ENCODE results near the gene CRYBG1. TPM values are rescaled to one million over a fixed set of nuclear protein-coding genes. Genes with fewer than 3 reads are reported as not detected.

The CRYBG1 gene
- total RNA-seq, 1 experiment from 2014 or later: 10.7 TPM

- ATAC-seq (no peak), DNase-seq (ENCODE audit: low read depth, low spot score) (no peak)
- no peak overlapping the region for H3K4me3 ChIP-seq (replicated peaks in 1 of 2; ENCODE audit: low read depth in 1 of 2, low read length in 2 of 2)
- no peak overlapping the region for H3K4me2 ChIP-seq (ENCODE audit: low read length)
- H3K36me3 ChIP-seq (ENCODE audit: control insufficient read depth in 1 of 2, insufficient read depth in 2 of 2, low read length in 2 of 2): no peaks in the 10 kb centered on the region
- no peaks in the 10 kb centered on the region for H3K79me2 ChIP-seq (ENCODE audit: insufficient read depth, low read length)
- no peaks in the 10 kb centered on the region for H3K9me3 ChIP-seq (ENCODE audit: control insufficient read depth in 1 of 2, insufficient read depth in 1 of 2, low read depth in 1 of 2, low read length in 2 of 2)
- peaks cover 3% of the 10 kb centered on the region; the same call in 1 of the 2 replicates for H3K9me2 ChIP-seq (ENCODE audit: insufficient read depth)
- H4K20me1 ChIP-seq (ENCODE audit: insufficient read depth): no peaks in the 10 kb centered on the region
- no peak for TF ChIP-seq MAX (IDR thresholded peaks at IDR 0.05)
- no peak for TF ChIP-seq RAD21 (IDR thresholded peaks at IDR 0.05; ENCODE audit: low read depth)
- TF ChIP-seq SP1 (IDR thresholded peaks at IDR 0.05; ENCODE audit: low read depth): no peak
- no peak for TF ChIP-seq POLR2A (IDR thresholded peaks at IDR 0.05; ENCODE audit: borderline replicate concordance, extremely low read depth, insufficient read depth, insufficient read length)
- TF ChIP-seq EZH2phosphoT487 (IDR thresholded peaks at IDR 0.05; ENCODE audit: borderline replicate concordance): no peak
- TF ChIP-seq SIN3A (IDR thresholded peaks at IDR 0.05; ENCODE audit: low read depth): no peak
- TF ChIP-seq ELF1 (IDR thresholded peaks at IDR 0.05; ENCODE audit: borderline replicate concordance, low read depth): no peak
- no peak for TF ChIP-seq YY1 (IDR thresholded peaks at IDR 0.05; ENCODE audit: extremely low read depth, insufficient replicate concordance, low read depth, low read length)
- no peak for TF ChIP-seq ATF3 (IDR thresholded peaks at IDR 0.05)
- no peak for TF ChIP-seq POLR2AphosphoS5 (IDR thresholded peaks at IDR 0.05; ENCODE audit: low read depth, low read length)
- TF ChIP-seq EGR1 (IDR thresholded peaks at IDR 0.05; ENCODE audit: low read depth): no peak
- no peak for TF ChIP-seq REST (IDR thresholded peaks at IDR 0.05; ENCODE audit: low read depth)
- TF ChIP-seq CTCF (IDR thresholded peaks at IDR 0.05 in 2 of 3, conservative IDR thresholded peaks at IDR 0.05 in 1 of 3; ENCODE audit: borderline replicate concordance in 1 of 3, insufficient read depth in 1 of 3, low read depth in 2 of 3, low read length in 2 of 3): no peak
- TF ChIP-seq ZNF274 (IDR thresholded peaks at IDR 0.05; ENCODE audit: low read depth, low read length): no peak
- no peak for TF ChIP-seq CEBPB (IDR thresholded peaks at IDR 0.05; ENCODE audit: low read depth)
- no peak for TF ChIP-seq JUND (IDR thresholded peaks at IDR 0.05)
- no peak for TF ChIP-seq SRF (IDR thresholded peaks at IDR 0.05; ENCODE audit: low read depth)
- TF ChIP-seq ZFX (IDR thresholded peaks at IDR 0.05): no peak
- TF ChIP-seq TCF7L2 (IDR thresholded peaks at IDR 0.05; ENCODE audit: borderline replicate concordance, extremely low read depth, insufficient read depth, insufficient read length): no peak
- no peak for TF ChIP-seq EZH2 (IDR thresholded peaks at IDR 0.05)
- POLR2A ChIA-PET: no interaction called here
- no peak overlapping the region for H2AFZ ChIP-seq (ENCODE audit: low read depth, low read length, poor library complexity, severe bottlenecking)
- H3K4me1 ChIP-seq (ENCODE audit: control insufficient read depth in 1 of 2, insufficient read depth in 2 of 2, low read length in 2 of 2): peaks cover 0 to 7% of the 10 kb centered on the region in 2 experiments; a peak in 1 of 4 replicates
- no TSS peak for BruUV-seq (replicated peaks)
- H3K27me3 ChIP-seq (ENCODE audit: insufficient read depth, low read length): no peaks in the 10 kb centered on the region
- no peak overlapping the region for H3K27ac ChIP-seq (ENCODE audit: low read depth, low read length)
- intact Hi-C loops (cut with micrococcal nuclease): no loop called here
- CTCF ChIA-PET: interaction anchor here (0.7 kb wide), 1 partner anchor 85 kb away, joined by 3 read pairs; no protein-coding TSS in a partner anchor
- no peak overlapping the region for H3K9ac ChIP-seq (ENCODE audit: low read length)
- RAD21 ChIA-PET (ENCODE audit: low non-redundant PET in 1 of 2, low total read pairs in 2 of 2, uncharacterized antibody in 2 of 2, unreplicated experiment in 2 of 2): no interaction called here
Measured at GRCh38 chr6:106419900-106420613, 59.5 kb downstream of the CRYBG1 start.

Data from HCT116 (cell line).